HG02840 (cell line): ENCODE results near the gene IDUA.
"Not testable (repeated sequence)": the region's sequence is repeated elsewhere in the genome, so short reads cannot be mapped to it uniquely, and the experiment has no call there.

ENCODE experiments used
- ATAC-seq: cut with Tn5 transposase; IDR thresholded peaks from one replicate; pipeline ENCODE4 v1.9.1; 2021; ENCODE audit warnings: mild to moderate bottlenecking, moderate library complexity, moderate number of reproducible peaks; ENCODE audit not compliant: unreplicated experiment, low FRiP score

IDUA gene

DNA sequence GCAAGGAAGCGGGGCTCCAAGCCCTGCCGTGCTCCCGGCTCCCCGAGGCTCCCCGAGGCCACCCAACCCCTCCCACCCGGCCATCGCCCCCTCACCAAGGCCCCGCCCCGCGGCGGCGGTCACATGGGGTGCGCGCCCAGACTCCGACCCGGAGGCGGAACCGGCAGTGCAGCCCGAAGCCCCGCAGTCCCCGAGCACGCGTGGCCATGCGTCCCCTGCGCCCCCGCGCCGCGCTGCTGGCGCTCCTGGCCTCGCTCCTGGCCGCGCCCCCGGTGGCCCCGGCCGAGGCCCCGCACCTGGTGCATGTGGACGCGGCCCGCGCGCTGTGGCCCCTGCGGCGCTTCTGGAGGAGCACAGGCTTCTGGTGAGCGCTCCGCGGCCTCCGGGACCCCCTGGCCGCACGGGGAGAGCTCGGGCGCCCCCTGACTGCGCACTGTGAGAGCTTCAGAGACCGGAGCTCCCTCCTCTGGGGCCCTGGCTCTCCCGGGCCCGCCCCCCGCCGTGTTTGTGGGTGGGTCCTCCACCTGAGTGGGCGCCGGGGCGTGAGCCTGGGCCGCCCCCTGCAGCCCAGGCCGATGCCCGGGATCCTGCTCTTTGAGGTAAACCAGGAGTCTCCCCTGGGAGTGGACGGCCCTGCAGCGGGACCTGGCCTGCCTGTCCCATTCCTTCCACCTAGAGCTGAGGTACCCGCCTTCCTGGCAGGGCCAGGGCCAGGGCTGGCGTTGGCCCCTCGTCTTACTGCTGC is at the start of gene IDUA:
Gene IDUA, plus strand, starts transcription at position 166 of the 745 bp plus-strand sequence. Its CDS starts 41 bp downstream, at position 207.
- peak; percentile 72 for ATAC-seq

DNA sequence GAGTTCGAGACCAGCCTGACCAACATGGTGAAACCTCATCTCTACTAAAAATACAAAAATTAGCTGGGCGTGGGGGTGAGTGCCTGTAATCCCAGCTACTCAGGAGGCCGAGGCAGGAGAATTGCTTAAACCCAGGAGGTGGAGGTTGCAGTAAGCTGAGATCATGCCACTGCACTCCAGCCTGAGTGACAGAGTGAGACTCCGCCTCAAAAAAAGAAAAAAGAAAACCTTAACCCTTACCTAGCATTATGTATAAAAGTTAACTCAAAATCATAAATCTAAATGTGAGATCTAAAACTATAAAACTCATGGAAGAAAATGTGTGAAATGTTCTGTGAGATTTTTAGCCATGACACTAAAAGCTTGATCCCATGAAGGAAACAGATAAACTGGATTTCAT is 47.3 kb upstream of the IDUA start:
- not testable (repeated sequence) for ATAC-seq

DNA sequence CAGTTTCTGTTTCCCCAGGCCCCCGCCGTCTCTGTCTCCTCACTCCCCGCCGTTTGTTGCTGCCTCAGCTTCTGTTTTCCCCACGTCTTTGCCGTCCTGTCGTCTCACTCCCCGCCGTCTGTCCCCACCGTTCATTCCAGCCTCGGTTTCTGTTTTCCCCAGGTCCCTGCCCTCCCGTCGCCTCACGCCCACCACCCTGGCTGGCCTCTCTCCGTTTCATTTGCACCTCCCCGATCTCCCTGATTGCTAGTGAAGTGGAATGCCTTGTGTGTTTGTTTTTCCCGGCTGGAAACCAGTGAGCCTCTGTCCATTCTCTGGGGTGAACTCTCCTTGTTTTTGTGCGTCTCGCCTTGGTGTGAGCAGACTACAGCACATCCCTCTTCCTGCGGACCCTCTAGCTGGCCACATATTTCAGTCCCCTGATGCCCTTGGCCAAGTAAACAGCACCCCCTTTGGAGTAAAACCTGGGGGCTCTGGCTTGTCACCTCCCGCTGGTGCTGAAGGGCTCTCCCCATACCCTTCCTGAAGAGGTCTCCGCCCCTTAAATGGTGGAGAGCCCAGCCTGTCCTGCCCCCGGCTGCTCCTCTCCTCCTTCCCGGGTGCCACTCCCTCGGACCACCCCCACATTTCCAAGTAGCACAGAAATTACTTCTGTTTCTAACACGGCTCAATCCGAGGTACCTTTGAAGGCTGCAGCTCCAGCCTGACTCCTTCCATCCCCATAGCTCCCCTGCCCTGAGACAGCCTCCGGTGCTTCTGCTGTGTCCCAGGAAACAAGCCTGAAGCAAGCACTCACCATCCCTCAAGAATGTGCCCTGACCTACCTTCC is 41.4 kb upstream of the IDUA start:
- no peak for ATAC-seq

DNA sequence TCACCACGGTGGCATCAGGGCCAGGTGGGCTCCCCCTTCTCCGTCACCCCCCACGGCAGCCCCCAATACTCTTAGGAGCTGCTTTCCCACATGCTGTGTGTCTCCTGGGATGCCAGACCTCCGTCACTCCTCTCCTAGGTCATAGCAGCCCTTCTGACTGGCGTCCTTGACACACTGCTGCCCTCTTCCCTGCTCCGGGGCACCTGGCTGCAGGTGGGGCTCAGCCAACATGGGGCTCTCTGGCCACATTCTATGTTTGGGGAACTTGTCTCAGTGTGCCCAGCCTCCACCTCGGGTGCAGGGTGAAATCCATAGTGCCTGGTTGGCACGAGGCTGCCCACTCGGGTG is 40.8 kb upstream of the IDUA start:
- ATAC-seq, result no peak

DNA sequence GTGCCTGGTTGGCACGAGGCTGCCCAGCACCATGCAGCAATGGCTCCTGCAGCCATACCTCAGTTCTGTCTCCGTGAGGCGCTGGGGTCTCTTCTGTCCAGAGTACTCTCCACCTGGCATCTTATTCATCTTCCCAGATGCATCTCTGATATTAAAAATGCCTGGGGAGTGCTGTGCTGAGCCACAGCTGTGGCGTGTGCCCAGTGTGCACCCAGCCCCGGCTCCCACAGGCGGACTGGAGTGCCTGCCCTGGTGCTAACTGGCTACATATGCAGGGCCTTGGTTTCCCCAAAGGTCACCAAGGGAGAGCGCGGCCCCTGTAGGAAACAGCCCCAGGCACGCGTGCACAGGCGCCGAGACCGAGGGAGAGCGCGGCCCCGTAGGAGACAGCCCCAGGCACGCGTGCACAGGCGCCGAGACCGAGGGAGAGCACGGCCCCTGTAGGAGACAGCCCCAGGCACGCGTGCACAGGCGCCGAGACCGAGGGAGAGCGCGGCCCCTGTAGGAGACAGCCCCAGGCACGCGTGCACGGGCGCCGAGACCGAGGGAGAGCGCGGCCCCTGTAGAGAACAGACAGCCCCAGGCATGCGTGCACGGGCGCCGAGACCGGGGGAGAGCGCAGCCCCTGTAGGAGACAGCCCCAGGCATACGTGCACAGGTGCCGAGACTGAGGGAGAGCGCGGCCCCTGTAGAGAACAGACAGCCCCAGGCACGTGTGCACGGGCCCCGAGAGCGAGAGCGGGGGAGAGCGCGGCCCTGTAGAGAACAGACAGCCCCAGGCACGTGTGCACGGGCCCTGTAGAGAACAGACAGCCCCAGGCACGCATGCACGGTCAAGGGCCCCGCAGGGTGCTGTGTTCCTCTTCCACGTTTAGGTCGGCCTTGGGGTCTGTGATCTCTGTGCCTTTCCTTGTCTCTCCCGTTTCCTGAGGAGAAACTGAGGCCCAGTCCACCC is 40.0 kb upstream of the IDUA start:
- no peak for ATAC-seq

DNA sequence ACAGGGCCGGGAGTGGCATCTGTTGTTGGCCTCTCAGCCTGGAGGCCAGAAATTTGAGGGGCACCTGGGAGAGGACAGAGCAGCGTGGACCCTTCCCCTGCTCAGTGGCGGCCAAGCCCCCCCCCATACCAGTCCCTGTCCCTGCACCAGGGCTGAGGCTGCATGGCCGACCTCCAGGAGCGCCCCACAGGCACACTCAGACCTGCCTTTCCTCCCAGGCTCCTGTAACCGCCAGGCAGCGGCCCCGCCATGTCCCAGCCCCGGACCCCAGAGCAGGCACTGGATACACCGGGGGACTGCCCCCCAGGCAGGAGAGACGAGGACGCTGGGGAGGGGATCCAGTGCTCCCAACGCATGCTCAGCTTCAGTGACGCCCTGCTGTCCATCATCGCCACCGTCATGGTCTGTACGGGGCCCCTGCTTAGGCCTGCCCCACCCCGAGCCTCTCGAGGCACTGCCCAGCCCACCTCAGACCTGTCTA is 39.3 kb upstream of the IDUA start:
- ATAC-seq, result no peak

DNA sequence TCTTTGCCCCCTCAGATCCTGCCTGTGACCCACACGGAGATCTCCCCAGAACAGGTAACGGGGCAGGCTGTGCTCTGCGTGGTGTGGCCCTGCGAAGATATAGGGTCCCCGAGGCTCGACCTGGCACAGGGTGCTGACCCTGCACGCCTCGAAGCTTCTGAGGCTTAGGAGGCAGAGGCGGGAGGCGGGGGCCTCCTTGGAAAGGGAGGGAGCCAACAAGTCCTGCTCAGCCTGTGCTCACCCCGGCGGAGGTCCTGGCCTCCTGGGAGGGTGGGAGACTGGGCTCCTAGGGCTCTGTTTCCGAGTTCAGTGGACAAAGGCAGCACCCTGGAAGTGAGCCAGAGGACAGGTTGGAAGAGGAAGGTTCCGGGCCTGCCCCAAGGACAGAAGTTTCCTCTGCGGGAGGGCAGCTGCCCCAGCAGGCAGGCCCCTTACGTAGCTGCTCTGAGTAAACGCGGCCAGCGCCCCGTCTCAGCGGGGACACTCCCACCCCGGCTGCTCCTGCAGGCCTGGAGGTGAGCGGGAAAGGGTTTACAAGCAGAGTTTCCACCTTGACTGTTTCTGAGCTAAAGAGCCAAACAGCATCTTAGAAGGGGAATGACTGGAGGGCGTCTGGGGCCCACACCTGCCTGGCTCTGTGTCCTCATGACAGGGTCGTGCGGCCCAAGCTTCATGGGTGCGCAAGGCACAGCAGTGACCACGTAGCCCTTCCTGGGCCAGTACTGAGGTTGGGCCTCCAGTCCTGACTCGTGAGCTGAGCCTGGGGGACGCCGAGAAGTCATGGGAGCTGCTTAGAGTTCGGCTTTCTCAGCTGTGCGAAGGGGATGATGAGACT is 38.5 kb upstream of the IDUA start:
- no peak for ATAC-seq

DNA sequence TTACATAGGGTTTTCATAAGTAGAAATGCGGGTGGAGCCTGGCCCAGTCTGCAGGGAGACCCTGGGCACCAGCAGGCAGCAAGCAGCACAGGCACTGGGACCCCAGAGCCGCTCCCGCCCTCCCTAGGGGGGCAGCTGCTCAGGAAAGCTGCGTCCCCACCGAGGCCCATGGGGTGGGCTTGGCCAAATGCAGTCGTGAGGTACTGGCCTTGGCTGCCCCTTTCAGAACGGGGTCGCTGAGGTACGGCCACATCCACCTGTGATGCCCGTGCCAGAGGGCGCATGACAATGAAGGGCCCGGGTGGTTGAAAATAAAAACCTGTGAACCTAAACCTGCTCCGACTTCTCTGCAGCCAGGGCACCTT is 37.9 kb upstream of the IDUA start:
- ATAC-seq, result no peak

DNA sequence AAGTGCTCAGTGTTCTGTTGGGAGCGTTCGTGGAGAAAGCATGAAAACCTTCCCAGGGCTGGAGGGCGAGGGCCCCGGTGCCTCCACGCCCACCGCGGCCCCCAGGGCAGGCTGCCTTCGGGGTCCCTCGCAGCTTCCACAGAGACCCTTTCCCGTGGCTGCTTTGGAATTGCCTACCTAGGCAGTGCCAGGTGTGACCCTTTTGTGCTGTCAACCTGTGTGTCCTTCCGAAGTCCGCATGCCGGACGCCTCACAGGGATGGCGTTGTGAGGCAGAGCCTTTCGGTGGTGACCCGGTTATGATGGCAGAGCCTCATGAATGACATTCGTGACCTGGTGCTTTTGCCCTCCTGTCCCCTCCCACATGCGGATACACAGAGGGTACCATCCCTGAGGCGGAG is 37.2 kb upstream of the IDUA start:
- no peak for ATAC-seq

DNA sequence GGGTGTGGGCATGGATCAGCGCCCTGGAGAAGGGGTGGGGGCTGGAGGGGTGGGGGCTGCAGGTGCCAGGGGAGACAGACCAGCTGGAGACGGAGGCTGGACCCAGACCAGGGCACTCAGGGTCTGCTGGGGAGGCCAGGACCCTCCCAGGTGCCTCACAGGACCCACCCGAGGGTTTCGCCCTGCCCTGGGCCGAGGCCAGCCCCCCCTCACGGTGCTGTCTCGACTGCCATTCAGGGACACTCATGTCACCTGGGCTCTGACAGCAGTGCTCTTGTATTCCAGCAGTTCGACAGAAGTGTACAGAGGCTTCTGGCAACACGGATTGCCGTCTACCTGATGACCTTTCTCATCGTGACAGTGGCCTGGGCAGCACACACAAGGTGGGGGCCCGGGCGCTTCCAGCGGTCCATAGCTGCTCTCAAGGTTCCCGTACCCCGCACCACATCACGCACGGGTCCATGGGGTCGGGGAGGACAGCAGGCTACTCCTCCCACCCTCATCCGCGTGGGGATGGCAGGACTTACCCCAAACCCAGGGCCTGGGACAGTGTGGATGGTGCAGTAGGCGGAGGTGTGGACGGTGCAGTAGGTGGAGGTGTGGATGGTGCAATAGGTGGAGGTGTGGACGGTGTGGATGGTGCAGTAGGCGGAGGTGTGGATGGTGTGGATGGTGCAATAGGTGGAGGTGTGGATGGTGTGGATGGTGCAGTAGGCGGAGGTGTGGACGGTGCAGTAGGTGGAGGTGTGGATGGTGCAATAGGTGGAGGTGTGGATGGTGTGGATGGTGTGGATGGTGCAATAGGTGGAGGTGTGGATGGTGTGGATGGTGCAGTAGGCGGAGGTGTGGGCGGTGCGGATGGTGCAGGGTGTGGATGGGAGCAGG is 36.5 kb upstream of the IDUA start:
- no peak for ATAC-seq

DNA sequence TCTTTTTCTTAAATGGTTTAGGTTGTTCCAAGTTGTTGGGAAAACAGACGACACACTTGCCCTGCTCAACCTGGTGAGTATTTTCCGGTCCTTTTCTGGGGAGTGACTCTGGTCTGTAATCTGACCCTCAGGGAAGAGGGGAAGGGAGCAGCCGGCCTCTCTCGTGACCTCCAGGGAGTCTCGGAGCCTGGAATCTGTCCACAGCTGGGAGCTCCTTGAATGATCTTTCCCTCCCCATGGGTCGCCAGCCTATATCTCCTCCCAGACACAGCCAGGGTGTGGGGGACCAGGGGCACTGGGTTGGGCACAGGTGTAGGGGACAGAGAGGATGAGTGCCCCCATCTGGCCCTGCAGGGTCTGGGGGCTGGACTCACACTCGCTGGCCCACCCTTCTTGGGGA is 35.7 kb upstream of the IDUA start:
- no peak for ATAC-seq

DNA sequence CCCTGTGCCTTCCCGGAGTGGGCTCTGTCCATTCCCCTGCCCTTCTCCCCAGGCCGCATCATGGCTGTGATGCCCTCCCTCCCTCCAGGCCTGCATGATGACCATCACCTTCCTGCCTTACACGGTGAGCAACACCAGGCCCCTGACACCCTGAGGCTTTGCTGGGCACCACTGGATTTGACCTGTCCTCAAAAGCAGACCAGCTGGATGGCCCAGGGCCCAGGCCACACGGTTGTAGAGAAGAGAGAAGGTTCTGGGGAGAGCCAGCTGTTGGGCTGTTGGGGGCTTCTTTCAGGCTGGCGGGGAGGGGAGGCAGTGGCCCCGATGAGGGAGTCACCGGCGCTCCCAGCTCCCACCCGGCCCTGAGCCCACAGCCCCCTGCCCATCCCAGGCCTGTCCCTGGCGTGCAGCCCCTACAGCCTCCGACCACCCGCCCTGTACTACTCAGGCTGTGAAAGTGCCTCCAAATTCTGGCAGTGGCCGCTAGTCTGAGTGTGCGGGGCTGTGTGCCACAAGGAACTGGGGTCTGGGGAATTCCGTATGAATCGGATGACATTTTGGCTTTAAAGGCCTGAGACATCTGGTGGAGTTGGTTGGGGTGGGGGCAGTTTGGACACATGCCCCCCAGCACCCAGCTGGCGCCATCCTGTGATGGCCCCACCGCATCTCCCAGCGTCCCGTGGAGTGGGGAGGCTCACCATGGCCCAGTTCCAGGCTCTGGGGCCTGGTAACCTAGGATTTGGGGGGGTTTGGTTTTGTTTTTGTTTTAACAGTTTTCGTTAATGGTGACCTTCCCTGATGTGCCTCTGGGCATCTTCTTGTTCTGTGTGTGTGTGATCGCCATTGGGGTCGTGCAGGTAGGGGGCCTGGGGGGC is 35.0 kb upstream of the IDUA start:
- no peak for ATAC-seq

DNA sequence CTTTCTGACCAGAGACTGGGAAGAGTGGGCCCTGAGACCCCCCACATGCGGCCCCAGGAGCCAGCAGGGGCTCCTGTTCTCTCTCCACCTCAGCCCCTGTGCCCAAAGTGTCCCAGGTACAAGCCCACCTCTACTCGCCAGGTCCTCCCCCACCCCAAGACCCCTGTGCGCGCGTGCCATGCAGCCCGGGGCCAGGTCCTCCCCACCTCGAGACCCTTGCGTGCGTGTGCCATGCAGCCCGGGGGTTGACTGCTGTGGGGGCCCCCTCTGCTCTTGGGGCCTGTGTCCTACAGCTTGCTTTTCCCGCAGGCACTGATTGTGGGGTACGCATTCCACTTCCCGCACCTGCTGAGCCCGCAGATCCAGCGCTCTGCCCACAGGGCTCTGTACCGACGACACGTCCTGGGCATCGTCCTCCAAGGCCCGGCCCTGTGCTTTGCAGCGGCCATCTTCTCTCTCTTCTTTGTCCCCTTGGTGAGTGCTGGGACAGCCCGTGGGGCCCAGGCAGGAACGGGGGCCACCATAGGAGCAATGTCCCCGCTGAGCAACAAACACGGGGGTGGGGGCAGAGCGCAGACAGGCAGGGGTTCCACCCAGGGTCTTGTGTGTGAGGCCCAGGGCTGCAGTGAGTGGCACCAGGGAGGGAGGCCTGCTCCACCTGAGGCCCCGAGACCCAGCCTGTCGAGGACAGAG is 33.8 kb upstream of the IDUA start:
- ATAC-seq, result no peak

DNA sequence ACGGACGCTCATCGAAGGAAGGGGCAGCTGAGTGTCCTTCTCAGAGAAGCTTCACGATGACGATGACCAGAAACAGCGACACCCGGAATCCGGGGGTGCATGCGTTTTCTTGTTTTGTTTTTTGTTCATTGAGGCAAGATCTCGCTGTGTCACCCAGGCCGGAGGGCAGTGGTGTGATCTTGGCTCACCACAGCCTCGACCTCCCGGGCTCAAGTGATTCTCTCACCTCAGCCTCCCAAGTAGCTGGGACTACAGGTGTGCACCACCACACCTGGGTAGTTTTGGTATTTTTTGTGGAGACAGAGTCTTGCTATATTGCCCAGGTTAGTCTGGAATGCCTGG is 33.3 kb upstream of the IDUA start:
- no peak for ATAC-seq

DNA sequence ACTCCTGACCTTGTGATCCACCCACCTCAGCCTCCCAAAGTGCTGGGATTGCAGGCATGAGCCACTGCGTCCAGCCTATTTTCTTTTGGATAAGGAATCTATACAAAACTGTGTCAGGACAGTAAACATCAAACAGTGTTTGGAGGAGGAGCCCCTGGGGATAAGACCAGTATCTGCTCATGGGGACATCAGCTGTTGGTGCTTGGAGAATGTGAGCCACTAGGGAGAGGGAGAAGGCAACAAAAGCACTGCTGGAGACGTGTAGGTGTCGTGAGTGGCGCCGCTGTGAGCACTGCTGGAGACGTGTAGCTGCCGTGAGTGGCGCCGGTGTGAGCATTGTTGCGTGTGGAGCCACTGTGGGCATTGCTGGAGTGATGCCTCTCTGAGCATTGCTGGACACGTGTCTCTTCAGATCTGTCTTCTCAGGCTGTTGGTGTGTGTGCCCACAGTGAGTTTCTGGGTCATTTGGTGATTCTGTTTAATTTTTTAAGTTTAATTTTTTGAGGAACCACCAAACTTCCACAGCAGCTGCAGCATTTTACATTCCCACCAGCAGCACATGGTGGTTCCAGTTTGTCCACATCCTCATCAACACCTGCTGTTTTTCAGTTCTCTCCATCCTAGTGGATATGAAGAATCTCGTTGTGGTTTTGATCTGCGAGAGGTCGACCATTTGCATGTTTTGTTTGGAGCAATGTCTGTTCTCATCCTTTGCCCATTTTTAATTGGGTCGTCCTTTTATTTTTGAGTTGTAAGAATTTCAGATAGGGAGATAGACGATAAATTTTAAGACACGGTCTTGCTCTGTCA is 32.4 kb upstream of the IDUA start:
- ATAC-seq, result no peak

DNA sequence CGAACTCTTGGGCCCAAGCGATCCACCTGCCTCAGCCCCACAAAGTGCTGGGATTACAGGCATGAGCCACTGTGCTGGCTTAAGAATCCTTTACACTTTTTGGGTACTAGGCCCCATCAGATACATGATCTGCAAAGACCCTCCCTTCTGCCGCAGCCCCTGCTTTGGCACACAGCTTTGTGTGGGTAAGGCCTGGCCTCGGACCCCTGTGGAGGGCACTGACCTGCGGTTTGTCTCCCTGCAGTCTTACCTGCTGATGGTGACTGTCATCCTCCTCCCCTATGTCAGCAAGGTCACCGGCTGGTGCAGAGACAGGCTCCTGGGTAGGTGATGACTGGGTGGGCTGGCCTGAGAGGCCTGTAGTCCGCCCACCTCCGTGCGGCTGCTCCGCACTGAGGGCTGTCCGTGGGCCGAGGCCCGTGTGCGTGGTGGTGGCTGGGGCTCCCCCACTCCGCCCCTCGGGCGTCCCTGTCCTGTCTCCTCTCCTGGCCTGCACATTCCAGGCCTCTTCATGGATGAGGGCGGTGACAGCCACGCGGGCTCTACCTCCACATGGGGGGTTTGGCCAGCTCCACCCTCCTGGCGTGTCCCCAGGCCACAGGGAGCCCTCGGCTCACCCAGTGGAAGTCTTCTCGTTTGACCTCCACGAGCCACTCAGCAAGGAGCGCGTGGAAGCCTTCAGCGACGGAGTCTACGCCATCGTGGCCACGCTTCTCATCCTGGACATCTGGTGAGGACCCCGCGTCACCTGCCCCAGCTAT is 31.5 kb upstream of the IDUA start:
- no peak for ATAC-seq
